H1 (cell line): Measurements from ENCODE around the gene MAPK14.

Experiments
- CBX8 ChIP-seq: fragments of 300-800, 300-1000 bp; sonication (generic); IDR thresholded peaks from 2 replicates; pipeline ENCODE4 v1.7.1; 2016; ENCODE audit warnings: low read depth, low read length, borderline replicate concordance
- CEBPB ChIP-seq: IDR thresholded peaks from 2 replicates; pipeline ENCODE4 v1.6.1; 2012; ENCODE audit warnings: low read depth, low read length
- EP300 ChIP-seq, 2 experiments: IDR thresholded peaks; 1 replicate in 1 of 2; 2 replicates in 1 of 2; pipeline ENCODE4 v1.6.1; 2011 to 2012; ENCODE audit warnings: low read depth in 2 of 2, low read length in 2 of 2, mild to moderate bottlenecking in 2 of 2, borderline replicate concordance in 1 of 2, inconsistent platforms in 1 of 2, moderate library complexity in 1 of 2
- EZH2 ChIP-seq: fragments of 200-600 bp; sonication (generic); IDR thresholded peaks from 2 replicates; pipeline ENCODE4 v1.7.1; 2012; ENCODE audit warnings: low read depth, mild to moderate bottlenecking, moderate library complexity, low read length, inconsistent platforms; ENCODE audit not compliant: severe bottlenecking
- GABPA ChIP-seq: IDR thresholded peaks from 2 replicates; pipeline ENCODE4 v1.6.1; 2011; ENCODE audit warnings: mild to moderate bottlenecking, low read length, moderate library complexity, borderline replicate concordance; ENCODE audit not compliant: insufficient read depth
- JUND ChIP-seq: IDR thresholded peaks from 2 replicates; pipeline ENCODE4 v1.6.1; 2011; ENCODE audit warnings: mild to moderate bottlenecking, improper control_type of control experiment, low read length
- POLR2A ChIP-seq, 2 experiments: IDR thresholded peaks; 1 replicate in 1 of 2; 2 replicates in 1 of 2; pipeline ENCODE4 v1.6.1; 2011; ENCODE audit warnings: low read depth in 2 of 2, low read length in 2 of 2, mild to moderate bottlenecking in 2 of 2; ENCODE audit errors: control extremely low read depth in 1 of 2
- POLR2AphosphoS5 ChIP-seq: IDR thresholded peaks from 2 replicates; pipeline ENCODE4 v1.6.1; 2011; ENCODE audit warnings: low read depth, low read length
- RFX5 ChIP-seq: IDR thresholded peaks from 2 replicates; pipeline ENCODE4 v1.6.1; 2011; ENCODE audit warnings: low read depth, low read length, improper control_type of control experiment, borderline replicate concordance
- TAF1 ChIP-seq: IDR thresholded peaks from 2 replicates; pipeline ENCODE4 v1.6.1; 2011; ENCODE audit warnings: mild to moderate bottlenecking, low read depth, low read length
- YY1 ChIP-seq: IDR thresholded peaks from 2 replicates; pipeline ENCODE4 v1.6.1; 2011; ENCODE audit warnings: low read depth, mild to moderate bottlenecking, low read length
- TF ChIP-seq, protein P1 (sequence below), 3 experiments: IDR thresholded peaks; 1 replicate in 2 of 3; 2 replicates in 1 of 3; pipeline versions ENCODE4 v1.5.1 to v1.6.1; 2011; ENCODE audit warnings: low read length in 3 of 3, mild to moderate bottlenecking in 3 of 3, inconsistent platforms in 2 of 3, low read depth in 1 of 3, moderate library complexity in 1 of 3; ENCODE audit not compliant: insufficient read depth in 1 of 3; ENCODE audit errors: control extremely low read depth in 1 of 3
- TF ChIP-seq, protein P2 (sequence below): IDR thresholded peaks from 2 replicates; pipeline ENCODE4 v1.6.1; 2012; ENCODE audit warnings: inconsistent platforms
- TF ChIP-seq, protein P3 (sequence below): IDR thresholded peaks from 2 replicates; pipeline ENCODE4 v1.6.1; 2012; ENCODE audit warnings: low read length, inconsistent platforms

DNA sequence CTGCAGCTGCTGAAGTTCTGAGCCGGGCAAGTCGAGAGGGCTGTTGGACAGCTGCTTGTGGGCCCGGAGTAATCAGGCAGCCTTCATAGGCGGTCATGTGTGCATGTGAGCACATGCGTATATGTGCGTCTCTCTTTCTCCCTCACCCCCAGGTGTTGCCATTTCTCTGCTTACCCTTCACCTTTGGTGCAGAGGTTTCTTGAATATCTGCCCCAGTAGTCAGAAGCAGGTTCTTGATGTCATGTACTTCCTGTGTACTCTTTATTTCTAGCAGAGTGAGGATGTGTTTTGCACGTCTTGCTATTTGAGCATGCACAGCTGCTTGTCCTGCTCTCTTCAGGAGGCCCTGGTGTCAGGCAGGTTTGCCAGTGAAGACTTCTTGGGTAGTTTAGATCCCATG is 81.5 kb downstream of the MAPK14 start:
- TF ChIP-seq POLR2A (IDR thresholded peaks at IDR 0.05; ENCODE audit: control extremely low read depth in 1 of 2, low read depth in 2 of 2, low read length in 2 of 2) (no peak), YY1 (no peak), TAF1 (no peak), CBX8 (no peak), EP300 (IDR thresholded peaks at IDR 0.05; ENCODE audit: borderline replicate concordance in 1 of 2, low read depth in 2 of 2, low read length in 2 of 2) (no peak), POLR2AphosphoS5 (no peak), JUND (no peak), EZH2 (no peak), CEBPB (no peak), RFX5 (no peak), GABPA (no peak)
- TF ChIP-seq, protein P1, sequence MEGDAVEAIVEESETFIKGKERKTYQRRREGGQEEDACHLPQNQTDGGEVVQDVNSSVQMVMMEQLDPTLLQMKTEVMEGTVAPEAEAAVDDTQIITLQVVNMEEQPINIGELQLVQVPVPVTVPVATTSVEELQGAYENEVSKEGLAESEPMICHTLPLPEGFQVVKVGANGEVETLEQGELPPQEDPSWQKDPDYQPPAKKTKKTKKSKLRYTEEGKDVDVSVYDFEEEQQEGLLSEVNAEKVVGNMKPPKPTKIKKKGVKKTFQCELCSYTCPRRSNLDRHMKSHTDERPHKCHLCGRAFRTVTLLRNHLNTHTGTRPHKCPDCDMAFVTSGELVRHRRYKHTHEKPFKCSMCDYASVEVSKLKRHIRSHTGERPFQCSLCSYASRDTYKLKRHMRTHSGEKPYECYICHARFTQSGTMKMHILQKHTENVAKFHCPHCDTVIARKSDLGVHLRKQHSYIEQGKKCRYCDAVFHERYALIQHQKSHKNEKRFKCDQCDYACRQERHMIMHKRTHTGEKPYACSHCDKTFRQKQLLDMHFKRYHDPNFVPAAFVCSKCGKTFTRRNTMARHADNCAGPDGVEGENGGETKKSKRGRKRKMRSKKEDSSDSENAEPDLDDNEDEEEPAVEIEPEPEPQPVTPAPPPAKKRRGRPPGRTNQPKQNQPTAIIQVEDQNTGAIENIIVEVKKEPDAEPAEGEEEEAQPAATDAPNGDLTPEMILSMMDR (IDR thresholded peaks at IDR 0.05; ENCODE audit: control extremely low read depth in 1 of 3, insufficient read depth in 1 of 3, low read depth in 1 of 3, low read length in 3 of 3): no peak
- TF ChIP-seq, protein P2, sequence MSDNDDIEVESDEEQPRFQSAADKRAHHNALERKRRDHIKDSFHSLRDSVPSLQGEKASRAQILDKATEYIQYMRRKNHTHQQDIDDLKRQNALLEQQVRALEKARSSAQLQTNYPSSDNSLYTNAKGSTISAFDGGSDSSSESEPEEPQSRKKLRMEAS: no peak
- TF ChIP-seq, protein P3, sequence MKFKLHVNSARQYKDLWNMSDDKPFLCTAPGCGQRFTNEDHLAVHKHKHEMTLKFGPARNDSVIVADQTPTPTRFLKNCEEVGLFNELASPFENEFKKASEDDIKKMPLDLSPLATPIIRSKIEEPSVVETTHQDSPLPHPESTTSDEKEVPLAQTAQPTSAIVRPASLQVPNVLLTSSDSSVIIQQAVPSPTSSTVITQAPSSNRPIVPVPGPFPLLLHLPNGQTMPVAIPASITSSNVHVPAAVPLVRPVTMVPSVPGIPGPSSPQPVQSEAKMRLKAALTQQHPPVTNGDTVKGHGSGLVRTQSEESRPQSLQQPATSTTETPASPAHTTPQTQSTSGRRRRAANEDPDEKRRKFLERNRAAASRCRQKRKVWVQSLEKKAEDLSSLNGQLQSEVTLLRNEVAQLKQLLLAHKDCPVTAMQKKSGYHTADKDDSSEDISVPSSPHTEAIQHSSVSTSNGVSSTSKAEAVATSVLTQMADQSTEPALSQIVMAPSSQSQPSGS: no peak
